ENCODE data around the gene TBX2.

DNA sequence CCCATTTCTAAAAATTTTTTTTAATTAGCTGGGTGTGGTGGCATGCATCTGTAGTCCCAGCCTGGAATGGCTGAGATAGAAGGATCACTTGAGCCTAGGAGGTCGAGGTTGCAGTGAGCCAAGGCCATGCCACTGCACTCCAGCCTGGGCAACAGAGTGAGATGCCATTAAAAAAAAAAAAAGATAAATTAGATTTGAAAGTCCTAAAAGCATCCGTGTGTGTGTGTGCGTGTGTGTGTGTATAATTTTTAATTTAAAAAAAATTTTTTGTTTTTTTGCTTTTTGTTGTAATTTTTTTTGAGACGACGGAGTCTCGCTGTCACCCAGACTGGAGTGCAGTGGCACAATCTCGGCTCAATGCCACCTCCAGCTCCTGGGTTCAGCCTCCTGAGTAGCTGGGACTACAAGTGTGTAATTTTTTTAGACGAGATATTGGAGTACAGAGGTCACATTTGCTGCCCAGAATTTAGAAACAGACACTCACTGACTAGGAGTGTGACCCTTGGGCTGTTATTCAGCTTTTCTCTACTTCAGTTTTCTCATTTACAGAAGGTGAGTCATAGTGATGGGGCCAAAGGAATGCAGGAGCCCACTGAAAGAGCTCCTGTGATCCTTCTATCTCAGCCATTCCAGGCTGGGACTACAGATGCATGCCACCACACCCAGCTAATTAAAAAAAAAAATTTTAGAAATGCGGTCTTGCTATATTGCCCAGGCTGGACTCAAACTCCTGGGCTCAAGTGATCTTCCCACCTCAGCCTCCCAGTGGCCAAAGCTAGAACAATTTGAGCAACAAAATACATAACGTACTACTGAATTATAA lies 27.1 kb downstream of the TBX2 start:
- TF ChIP-seq EP300 (IDR thresholded peaks at IDR 0.05) = no peak
- TF ChIP-seq, protein P1, sequence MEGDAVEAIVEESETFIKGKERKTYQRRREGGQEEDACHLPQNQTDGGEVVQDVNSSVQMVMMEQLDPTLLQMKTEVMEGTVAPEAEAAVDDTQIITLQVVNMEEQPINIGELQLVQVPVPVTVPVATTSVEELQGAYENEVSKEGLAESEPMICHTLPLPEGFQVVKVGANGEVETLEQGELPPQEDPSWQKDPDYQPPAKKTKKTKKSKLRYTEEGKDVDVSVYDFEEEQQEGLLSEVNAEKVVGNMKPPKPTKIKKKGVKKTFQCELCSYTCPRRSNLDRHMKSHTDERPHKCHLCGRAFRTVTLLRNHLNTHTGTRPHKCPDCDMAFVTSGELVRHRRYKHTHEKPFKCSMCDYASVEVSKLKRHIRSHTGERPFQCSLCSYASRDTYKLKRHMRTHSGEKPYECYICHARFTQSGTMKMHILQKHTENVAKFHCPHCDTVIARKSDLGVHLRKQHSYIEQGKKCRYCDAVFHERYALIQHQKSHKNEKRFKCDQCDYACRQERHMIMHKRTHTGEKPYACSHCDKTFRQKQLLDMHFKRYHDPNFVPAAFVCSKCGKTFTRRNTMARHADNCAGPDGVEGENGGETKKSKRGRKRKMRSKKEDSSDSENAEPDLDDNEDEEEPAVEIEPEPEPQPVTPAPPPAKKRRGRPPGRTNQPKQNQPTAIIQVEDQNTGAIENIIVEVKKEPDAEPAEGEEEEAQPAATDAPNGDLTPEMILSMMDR (IDR thresholded peaks at IDR 0.05) = no peak
- TF ChIP-seq POLR2A (IDR thresholded peaks at IDR 0.05) = no peak
